K562 (cell line): ENCODE data around the gene ZNF428. TPM values are rescaled to one million over a fixed set of nuclear protein-coding genes. Genes with fewer than 3 reads are reported as not detected.
"Not testable (repeated sequence)": the region's sequence is repeated elsewhere in the genome, so short reads cannot be mapped to it uniquely, and the experiment has no call there.

ENCODE experiments used
- ATAC-seq: fragments of 200-7000 bp; cut with Tn5 transposase; 3 replicates; pipeline ENCODE4 v1.9.1; 2020; ENCODE audit warnings: moderate library complexity
- BruUV-seq: library from RNA; stranded (reverse); fragments of 400-500 nt; replicated peaks from 2 replicates; lab custom pipeline; 2021; lab: Mats Ljungman, UMichigan
- CTCF ChIA-PET: fragments of 300-600 bp; formaldehyde crosslinking; extraction: SDS; loops from one replicate; lab custom pipeline; 2021; ENCODE audit warnings: low intra/inter-chr PET ratio; lab: Yijun Ruan, JAX
- POLR2A ChIA-PET: fragments of 300-600, 350-650 bp; sonication (Branson Sonifier 250); formaldehyde crosslinking; extraction: SDS; loops from one replicate; lab custom pipeline; 2021; ENCODE audit warnings: antibody characterized with exemption, inconsistent platforms; lab: Yijun Ruan, JAX
- DNase-seq, 4 experiments: peaks; one replicate each; pipeline versions ENCODE4 v3.0.0 to v3.0.0-alpha.2; 2011 to 2018; ENCODE audit warnings: low spot score in 3 of 4, mixed read lengths in 3 of 4; ENCODE audit errors: extremely low read depth in 1 of 4
- FAIRE-seq: peaks from 2 replicates; lab custom pipeline; 2011; peaks lifted over from hg19 to GRCh38; lab: Jason Lieb, UNC
- H2AFZ ChIP-seq: 2 replicates; pipeline ENCODE4 v1.6.0; 2011; ENCODE audit warnings: low read depth, low read length, control low read depth, inconsistent platforms
- H3K27ac ChIP-seq: fragments of 200-600 bp; 3 replicates; pipeline ENCODE4 v1.8.0; 2011; ENCODE audit warnings: low read depth, mild to moderate bottlenecking, control low read depth, inconsistent platforms, low read length, moderate library complexity, mixed read lengths; ENCODE audit errors: extremely low read depth
- H3K27me3 ChIP-seq, 2 experiments: fragments of 300-600 bp in 1 of 2; 2 replicates in 1 of 2; 3 replicates in 1 of 2; pipeline versions ENCODE4 v1.6.0 to v1.8.0; 2011; ENCODE audit warnings: inconsistent platforms in 2 of 2, low read length in 2 of 2, mild to moderate bottlenecking in 1 of 2, mixed read lengths in 1 of 2, moderate library complexity in 1 of 2; ENCODE audit not compliant: control insufficient read depth in 2 of 2, insufficient read depth in 2 of 2
- H3K36me3 ChIP-seq: fragments of 300-600 bp; 3 replicates; pipeline ENCODE4 v1.8.0; 2011; ENCODE audit warnings: mild to moderate bottlenecking, low read length, inconsistent platforms; ENCODE audit not compliant: control insufficient read depth, insufficient read depth
- H3K4me1 ChIP-seq, 2 experiments: fragments of 200-600 bp in 1 of 2; replicated peaks in 1 of 2; 2 replicates in 1 of 2; 3 replicates in 1 of 2; pipeline versions ENCODE4 v1.5.1 to v1.8.0; 2011; ENCODE audit warnings: inconsistent platforms in 2 of 2, low read length in 2 of 2, mild to moderate bottlenecking in 1 of 2, mixed read lengths in 1 of 2, moderate library complexity in 1 of 2; ENCODE audit not compliant: control insufficient read depth in 2 of 2, insufficient read depth in 2 of 2
- H3K4me2 ChIP-seq: 2 replicates; pipeline ENCODE4 v1.6.1; 2011; ENCODE audit warnings: low read length, control low read depth, inconsistent platforms, mixed read lengths; ENCODE audit not compliant: insufficient read depth
- H3K4me3 ChIP-seq: fragments of 200-600 bp; sonication (generic), shearing (Covaris generic); 2 replicates; pipeline ENCODE4 v1.5.1; 2016; ENCODE audit warnings: control low read depth, inconsistent platforms
- H3K79me2 ChIP-seq: fragments of 200-600 bp; 3 replicates; pipeline ENCODE4 v1.8.0; 2011; ENCODE audit warnings: low read length, inconsistent platforms; ENCODE audit not compliant: control insufficient read depth, insufficient read depth
- H3K9ac ChIP-seq, 2 experiments: 2 replicates each; pipeline versions ENCODE4 v1.6.0 to v1.6.1; 2011; ENCODE audit warnings: low read depth in 2 of 2, low read length in 2 of 2, control low read depth in 1 of 2, inconsistent platforms in 1 of 2, mild to moderate bottlenecking in 1 of 2, mixed read lengths in 1 of 2; ENCODE audit not compliant: insufficient read depth in 1 of 2
- H3K9me1 ChIP-seq: one replicate; pipeline ENCODE4 v1.6.0; 2011; ENCODE audit warnings: inconsistent platforms, mild to moderate bottlenecking, low read length, moderate library complexity; ENCODE audit not compliant: control insufficient read depth, insufficient read depth
- H3K9me3 ChIP-seq: replicated peaks from 2 replicates; pipeline ENCODE4 v1.5.1; 2011; ENCODE audit warnings: low read depth, low read length, inconsistent platforms; ENCODE audit not compliant: control insufficient read depth, insufficient read depth
- H4K20me1 ChIP-seq: replicated peaks from 2 replicates; pipeline ENCODE4 v1.6.1; 2011; ENCODE audit warnings: low read length, inconsistent platforms, mixed read lengths; ENCODE audit not compliant: control insufficient read depth, insufficient read depth
- BCOR ChIP-seq: fragments of 450-650 bp; IDR thresholded peaks from 2 replicates; pipeline ENCODE4 v1.6.1; 2016
- CC2D1A ChIP-seq: fragments of 450-650 bp; IDR thresholded peaks from 2 replicates; pipeline ENCODE4 v1.6.1; 2017; ENCODE audit warnings: mild to moderate bottlenecking
- CEBPG ChIP-seq, 3 experiments: fragments of 200-800 bp in 1 of 3; sonication (Bioruptor generic) in 1 of 3; sonication (generic) in 1 of 3; formaldehyde crosslinking in 1 of 3; IDR thresholded peaks in 2 of 3; conservative IDR thresholded peaks in 1 of 3; 2 replicates each; pipeline versions ENCODE4 v1.6.1 to v1.8.0; 2016 to 2022; ENCODE audit warnings: missing compliant biosample characterization in 2 of 3, missing genetic modification characterization in 2 of 3, mild to moderate bottlenecking in 1 of 3, missing genetic modification reagents in 1 of 3
- MCM5 ChIP-seq: fragments of 450-650 bp; IDR thresholded peaks from 2 replicates; pipeline ENCODE4 v1.6.1; 2016; ENCODE audit warnings: low read depth
- NFRKB ChIP-seq: fragments of 450-650 bp; IDR thresholded peaks from 2 replicates; pipeline ENCODE4 v1.6.1; 2016; ENCODE audit warnings: low read depth
- POLR2AphosphoS5 ChIP-seq: IDR thresholded peaks from 2 replicates; pipeline ENCODE4 v1.6.1; 2011; ENCODE audit warnings: mild to moderate bottlenecking, low read depth, low read length, moderate library complexity; ENCODE audit not compliant: control insufficient read depth, insufficient read depth
- SMARCB1 ChIP-seq: IDR thresholded peaks from 2 replicates; pipeline ENCODE4 v1.6.1; 2011; ENCODE audit warnings: improper control_type of control experiment, low read depth; ENCODE audit not compliant: insufficient read length
- TAF9B ChIP-seq: fragments of 450-650 bp; IDR thresholded peaks from 2 replicates; pipeline ENCODE4 v1.6.1; 2018; ENCODE audit warnings: mild to moderate bottlenecking; ENCODE audit not compliant: partially characterized antibody
- TAL1 ChIP-seq: fragments of 450-650 bp; IDR thresholded peaks from 2 replicates; pipeline ENCODE4 v1.6.1; 2016; ENCODE audit warnings: mild to moderate bottlenecking
- TCF3 ChIP-seq: sonication (generic); formaldehyde crosslinking; IDR thresholded peaks from 2 replicates; pipeline ENCODE4 v1.4.0; 2020; ENCODE audit warnings: mild to moderate bottlenecking, missing genetic modification reagents
- XRCC4 ChIP-seq: IDR thresholded peaks from one replicate; pipeline ENCODE4 v1.6.1; 2011; ENCODE audit not compliant: insufficient read depth, insufficient read length; ENCODE audit errors: extremely low read depth
- ZNF124 ChIP-seq: sonication (generic); formaldehyde crosslinking; IDR thresholded peaks from 2 replicates; pipeline ENCODE4 v1.8.1; 2022; ENCODE audit warnings: missing genetic modification reagents
- ZNF77 ChIP-seq: fragments of 250-450 bp; sonication (Bioruptor Pico); IDR thresholded peaks from 2 replicates; pipeline ENCODE4 v1.5.0; 2020
- WGBS: fragments of 100-300 bp; shearing (Covaris generic); methylation state at CpG from one replicate; pipeline ENCODE4 v1.1.6; 2016; ENCODE audit warnings: low coverage, mixed read lengths; ENCODE audit not compliant: insufficient coverage; ENCODE audit errors: missing lambda C conversion rate; 5-methylcytosine and 5-hydroxymethylcytosine counted together
- in situ Hi-C: fragments of 300-500 bp; cut with MboI; formaldehyde crosslinking; loops from 4 replicates; pipeline ENCODE4 v1.15.0; 2018; ENCODE audit warnings: inconsistent platforms, mixed read lengths
- intact Hi-C: fragments of 100-400 bp; cut with micrococcal nuclease; formaldehyde crosslinking; loops from 2 replicates; pipeline ENCODE4 v1.14.2; 2022
- polyA plus RNA-seq, 8 experiments: library from polyadenylated mRNA; depleted of rRNA in 4 of 8; stranded (reverse) in 5 of 8; unstranded in 3 of 8; fragments of >200 nt; fragmentation: Nextera tagmentation in 2 of 8; fragmentation: Illumina TruSeq in 1 of 8; extraction: Ambion mirVana in 2 of 8; extraction: Trizol in 1 of 8; gene quantifications; 2 replicates each; pipeline versions ENCODE4 v1.2.1 to v1.2.3, GENCODE V29; 2011 to 2014; ENCODE audit warnings: inconsistent platforms in 1 of 8, missing spikeins in 1 of 8
- total RNA-seq, 7 experiments: library from RNA; depleted of rRNA in 6 of 7; stranded (reverse); fragments of >200 nt in 6 of 7; fragmentation: Illumina TruSeq in 2 of 7; extraction: Trizol in 2 of 7; gene quantifications; 2 replicates each; pipeline versions ENCODE4 v1.2.1 to v1.2.3, GENCODE V29; 2011 to 2021; ENCODE audit warnings: low replicate concordance in 1 of 7
- TF ChIP-seq, protein P1 (sequence below): sonication (generic); formaldehyde crosslinking; IDR thresholded peaks from 2 replicates; pipeline ENCODE4 v1.8.1; 2023; ENCODE audit warnings: mild to moderate bottlenecking, missing genetic modification reagents
- TF ChIP-seq, protein P2 (sequence below): fragments of 450-650 bp; IDR thresholded peaks from 2 replicates; pipeline ENCODE4 v1.7.0; 2016; ENCODE audit warnings: borderline replicate concordance

ZNF428 gene
- total and polyA plus RNA-seq, 9 of the 15 experiments (the other 6 are each of a cell fraction or from before 2014, with no cell fraction given): 0.15 to 85.7 (median 15.9) TPM

DNA sequence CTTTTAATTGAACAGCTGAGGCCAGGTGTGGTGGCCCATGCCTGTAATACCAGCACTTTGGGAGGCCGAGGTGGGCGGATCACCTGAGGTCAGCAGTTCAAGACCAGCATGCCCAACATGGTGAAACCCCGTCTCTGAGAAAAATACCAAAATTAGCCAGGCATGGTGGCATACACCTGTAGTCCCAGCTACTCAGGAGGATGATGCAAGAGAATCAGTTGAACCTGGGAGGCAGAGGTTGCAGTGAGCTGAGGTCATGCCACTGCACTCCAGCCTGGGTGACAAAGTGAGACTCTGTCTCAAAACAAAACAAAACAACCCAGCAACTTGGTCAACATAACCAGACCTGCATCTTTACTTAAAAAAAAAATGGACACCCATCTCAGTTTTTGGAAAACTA is 32.4 kb downstream of the ZNF428 start:
- H3K4me1 ChIP-seq, CTCF ChIA-PET, H3K36me3 ChIP-seq, in situ Hi-C loops, H3K9ac ChIP-seq, H3K9me1 ChIP-seq, H4K20me1 ChIP-seq, H3K4me3 ChIP-seq, H2AFZ ChIP-seq, ATAC-seq, H3K27me3 ChIP-seq, BruUV-seq, H3K27ac ChIP-seq, H3K4me2 ChIP-seq, H3K9me3 ChIP-seq, H3K79me2 ChIP-seq, FAIRE-seq, POLR2A ChIA-PET, intact Hi-C loops, DNase-seq: not testable (repeated sequence)
- 80% methylated on average over 3 of the region's 3 CpGs for whole genome bisulfite sequencing

DNA sequence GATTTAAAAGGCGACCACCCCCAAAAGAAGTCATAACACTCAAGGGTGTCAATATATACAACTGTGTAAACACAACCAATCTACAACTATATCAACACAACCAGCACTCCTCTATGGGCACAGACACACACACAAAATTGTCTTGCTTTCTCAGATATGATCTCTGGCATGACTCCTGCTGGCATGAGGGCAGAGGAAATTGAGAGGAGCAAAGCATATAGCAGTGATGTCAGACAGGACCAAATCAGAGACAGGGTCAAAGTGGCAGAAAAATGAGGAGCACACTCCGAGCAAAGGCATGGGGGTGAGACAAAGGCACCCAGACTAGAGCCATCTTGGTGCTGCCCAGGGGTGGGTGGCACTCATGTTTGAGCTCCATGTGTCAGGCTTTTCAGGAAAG is 33.1 kb downstream of the ZNF428 start:
- Histone ChIP-seq H3K4me1 (peaks cover 3 to 7% of the 10 kb centered on the region in 2 experiments; a peak in 4 of 5 replicates), H3K79me2 (no peaks in the 10 kb centered on the region), H3K4me2 (no peak overlapping the region), H3K9me1 (no peaks in the 10 kb centered on the region), H3K4me3 (no peak overlapping the region), H3K27me3 (no peaks in the 10 kb centered on the region), H3K36me3 (0 out of 3 replicates have a peak, but pooled peaks cover 4% of the 10 kb centered on the region), H3K9me3 (no peaks in the 10 kb centered on the region), H3K9ac (no peak overlapping the region), H4K20me1 (no peaks in the 10 kb centered on the region), H3K27ac (no peak overlapping the region), H2AFZ (no peak overlapping the region)
- in situ Hi-C loops (no loop called here), intact Hi-C loops (no loop called here)
- ChIA-PET CTCF (no interaction called here), POLR2A (no interaction called here)
- DNase-seq (no peak), ATAC-seq (no peak), FAIRE-seq (no peak)
- WGBS: 36% methylated on average over 2 of the region's 2 CpGs
- BruUV-seq: no TSS peak
- TF ChIP-seq BCOR: no peak
- no peak for TF ChIP-seq TCF3
- TF ChIP-seq, protein P1, sequence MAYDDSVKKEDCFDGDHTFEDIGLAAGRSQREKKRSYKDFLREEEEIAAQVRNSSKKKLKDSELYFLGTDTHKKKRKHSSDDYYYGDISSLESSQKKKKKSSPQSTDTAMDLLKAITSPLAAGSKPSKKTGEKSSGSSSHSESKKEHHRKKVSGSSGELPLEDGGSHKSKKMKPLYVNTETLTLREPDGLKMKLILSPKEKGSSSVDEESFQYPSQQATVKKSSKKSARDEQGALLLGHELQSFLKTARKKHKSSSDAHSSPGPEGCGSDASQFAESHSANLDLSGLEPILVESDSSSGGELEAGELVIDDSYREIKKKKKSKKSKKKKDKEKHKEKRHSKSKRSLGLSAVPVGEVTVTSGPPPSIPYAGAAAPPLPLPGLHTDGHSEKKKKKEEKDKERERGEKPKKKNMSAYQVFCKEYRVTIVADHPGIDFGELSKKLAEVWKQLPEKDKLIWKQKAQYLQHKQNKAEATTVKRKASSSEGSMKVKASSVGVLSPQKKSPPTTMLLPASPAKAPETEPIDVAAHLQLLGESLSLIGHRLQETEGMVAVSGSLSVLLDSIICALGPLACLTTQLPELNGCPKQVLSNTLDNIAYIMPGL: no peak
- no peak for TF ChIP-seq CEBPG (CRISPR knock-in tag; IDR thresholded peaks at IDR 0.05)
- no peak for TF ChIP-seq CEBPG (tag; conservative IDR thresholded peaks at IDR 0.05 in 1 of 2, IDR thresholded peaks at IDR 0.05 in 1 of 2)
- TF ChIP-seq TAL1: no peak
- TF ChIP-seq TAF9B: no peak
- no peak for TF ChIP-seq NFRKB
- no peak for TF ChIP-seq POLR2AphosphoS5
- no peak for TF ChIP-seq ZNF124
- TF ChIP-seq ZNF77 (CRISPR knock-in tag): no peak
- TF ChIP-seq, protein P2, sequence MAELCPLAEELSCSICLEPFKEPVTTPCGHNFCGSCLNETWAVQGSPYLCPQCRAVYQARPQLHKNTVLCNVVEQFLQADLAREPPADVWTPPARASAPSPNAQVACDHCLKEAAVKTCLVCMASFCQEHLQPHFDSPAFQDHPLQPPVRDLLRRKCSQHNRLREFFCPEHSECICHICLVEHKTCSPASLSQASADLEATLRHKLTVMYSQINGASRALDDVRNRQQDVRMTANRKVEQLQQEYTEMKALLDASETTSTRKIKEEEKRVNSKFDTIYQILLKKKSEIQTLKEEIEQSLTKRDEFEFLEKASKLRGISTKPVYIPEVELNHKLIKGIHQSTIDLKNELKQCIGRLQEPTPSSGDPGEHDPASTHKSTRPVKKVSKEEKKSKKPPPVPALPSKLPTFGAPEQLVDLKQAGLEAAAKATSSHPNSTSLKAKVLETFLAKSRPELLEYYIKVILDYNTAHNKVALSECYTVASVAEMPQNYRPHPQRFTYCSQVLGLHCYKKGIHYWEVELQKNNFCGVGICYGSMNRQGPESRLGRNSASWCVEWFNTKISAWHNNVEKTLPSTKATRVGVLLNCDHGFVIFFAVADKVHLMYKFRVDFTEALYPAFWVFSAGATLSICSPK: no peak
- TF ChIP-seq XRCC4: no peak
- no peak for TF ChIP-seq MCM5
- TF ChIP-seq CC2D1A: no peak
- TF ChIP-seq SMARCB1: no peak
